Pancreas (tissue), 10 donors: Measurements from ENCODE around the gene KHNYN. TPM values are rescaled to one million over a fixed set of nuclear protein-coding genes. Genes with fewer than 3 reads are reported as not detected.
"Not testable (repeated sequence)": the region's sequence is repeated elsewhere in the genome, so short reads cannot be mapped to it uniquely, and the experiment has no call there.

ENCODE experiments used
- ATAC-seq, 4 donors: fragments of 200-7000 bp; cut with Tn5 transposase; one replicate each; pipeline versions ENCODE4 v1.8.0 to v1.9.1; 2020; ENCODE audit warnings: mild to moderate bottlenecking in 4 of 4, moderate library complexity in 4 of 4
- DNase-seq, 6 donors: peaks; one replicate each; pipeline ENCODE4 v3.0.0-alpha.2; 2020
- FAIRE-seq: peaks from 2 replicates; lab custom pipeline; 2012; peaks lifted over from hg19 to GRCh38; lab: Jason Lieb, UNC
- H3K27ac ChIP-seq, 4 donors: fragments of 200-600 bp; sonication (generic); 1 replicate in 3 of 4; 2 replicates in 1 of 4; pipeline versions ENCODE4 v1.5.0 to v1.8.0; 2020
- H3K27me3 ChIP-seq, 4 donors: fragments of 200-600 bp; one replicate each; pipeline ENCODE4 v1.8.0; 2021
- H3K36me3 ChIP-seq, 3 donors: fragments of 200-600 bp; sonication (generic) in 1 of 3; one replicate each; pipeline versions ENCODE4 v1.5.0 to v1.8.0; 2020 to 2021
- H3K4me1 ChIP-seq, 3 donors: fragments of 200-600 bp; one replicate each; pipeline ENCODE4 v1.8.0; 2021
- H3K4me3 ChIP-seq, 4 donors: fragments of 200-600 bp; sonication (generic) in 2 of 4; one replicate each; pipeline versions ENCODE4 v1.5.0 to v1.8.0; 2020 to 2021
- H3K9me3 ChIP-seq, 4 donors: fragments of 200-600 bp; one replicate each; pipeline ENCODE4 v1.8.0; 2021
- WGBS, 2 donors: extraction: QIAGEN DNeasy Blood & Tissue Kit; methylation state at CpG; one replicate each; pipeline ENCODE4 v1.1.7; 2013; 5-methylcytosine and 5-hydroxymethylcytosine counted together
- intact Hi-C, 3 donors: fragments of 100-400 bp; cut with DNase I; formaldehyde crosslinking; loops; one replicate each; pipeline versions ENCODE4 v1.11.1 to v1.14.2; 2022
- polyA plus RNA-seq, 2 donors: library from polyadenylated mRNA; stranded (reverse); fragments of 200-250 nt; gene quantifications; one replicate each; pipeline ENCODE4 v1.2.3, GENCODE V29; 2013
- total RNA-seq, 6 donors: library from RNA; stranded (reverse); fragmentation: NEBNext Ultra II Directional in 4 of 6; extraction: Animal tissue kit (Norgen Biotek cat#: 25700) in 4 of 6; gene quantifications; one replicate each; pipeline versions ENCODE4 v1.2.1 to v1.2.4, GENCODE V29; 2021 to 2023
- TF ChIP-seq, protein P1 (sequence below), 4 donors: fragments of 200-600 bp; sonication (generic) in 3 of 4; IDR thresholded peaks; one replicate each; pipeline versions ENCODE4 v1.5.0 to v1.8.0; 2021; ENCODE audit warnings: antibody characterized with exemption in 4 of 4
- donor health status: healthy with polysubstance abuse.
- donor health status: DM: no; HTN: no; CAD: no; lungs with moderate emphysema.
- donor health status: DM: no; HTN: no; CAD: no.
- donor health status: control.
- donor health status: control.
- donor health status: Bipolar disorder and iron deficiency.
- donor health status: DM: yes; HTN: yes; CAD: no.
- donor health status: DM: no; HTN: no; CAD: no.
- donor health status: DM: no; HTN: no; CAD: no.
- donor health status: DM: yes; HTN: yes; CAD: no.

Gene KHNYN
- total and polyA plus RNA-seq, 8 donors, result 21.8 to 42.9 (median 26.8) TPM

DNA sequence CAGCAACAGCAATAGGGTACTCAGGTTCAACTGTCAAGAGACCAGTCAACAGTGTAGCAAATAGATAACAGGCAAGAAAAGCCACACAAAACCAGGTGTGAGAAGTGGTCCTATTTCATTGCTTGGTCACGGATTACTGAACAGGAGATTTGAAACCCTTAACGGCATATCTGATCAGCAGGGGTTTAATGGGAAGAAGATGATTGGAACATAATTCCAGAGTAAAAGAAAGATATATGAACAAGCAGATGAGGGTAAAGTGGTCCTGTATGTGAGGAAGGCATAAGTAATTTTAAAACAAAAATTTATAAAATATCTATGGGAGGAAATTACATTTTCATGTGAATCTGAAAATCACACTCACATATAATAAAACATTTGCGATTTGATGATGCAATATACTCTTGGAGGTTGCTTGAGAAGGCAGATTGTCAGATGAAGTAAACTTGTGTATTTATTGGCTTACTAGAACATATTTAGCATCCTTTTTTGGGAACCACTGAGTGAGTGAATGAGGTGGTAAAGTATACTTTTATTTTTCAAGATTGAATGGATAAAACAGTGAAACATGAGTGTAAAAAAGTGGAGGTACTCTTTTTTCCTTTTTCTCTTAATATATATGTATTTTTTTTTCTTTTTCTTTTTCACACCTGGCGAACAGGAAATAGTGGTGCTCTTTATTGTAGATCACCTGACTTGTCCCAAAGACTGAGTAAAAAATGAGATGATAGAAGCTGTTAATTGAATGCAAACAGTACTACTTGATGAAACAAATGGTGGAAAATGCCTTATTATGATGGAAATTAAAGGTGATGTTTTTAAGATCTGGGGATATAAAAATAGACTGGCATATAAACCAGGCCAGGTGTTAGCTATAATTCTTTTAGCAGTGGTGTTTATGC, 34.4 kb downstream of the KHNYN start:
- Histone ChIP-seq H3K4me1 (no peaks in the 10 kb centered on the region), H3K9me3 (no peaks in the 10 kb centered on the region), H3K27ac (no peak overlapping the region), H3K4me3 (no peak overlapping the region), H3K27me3 (no peaks in the 10 kb centered on the region), H3K36me3 (no peaks in the 10 kb centered on the region)
- FAIRE-seq (no peak), DNase-seq (no peak), ATAC-seq (no peak)
- intact Hi-C loops, result no loop called here
- TF ChIP-seq, protein P1, sequence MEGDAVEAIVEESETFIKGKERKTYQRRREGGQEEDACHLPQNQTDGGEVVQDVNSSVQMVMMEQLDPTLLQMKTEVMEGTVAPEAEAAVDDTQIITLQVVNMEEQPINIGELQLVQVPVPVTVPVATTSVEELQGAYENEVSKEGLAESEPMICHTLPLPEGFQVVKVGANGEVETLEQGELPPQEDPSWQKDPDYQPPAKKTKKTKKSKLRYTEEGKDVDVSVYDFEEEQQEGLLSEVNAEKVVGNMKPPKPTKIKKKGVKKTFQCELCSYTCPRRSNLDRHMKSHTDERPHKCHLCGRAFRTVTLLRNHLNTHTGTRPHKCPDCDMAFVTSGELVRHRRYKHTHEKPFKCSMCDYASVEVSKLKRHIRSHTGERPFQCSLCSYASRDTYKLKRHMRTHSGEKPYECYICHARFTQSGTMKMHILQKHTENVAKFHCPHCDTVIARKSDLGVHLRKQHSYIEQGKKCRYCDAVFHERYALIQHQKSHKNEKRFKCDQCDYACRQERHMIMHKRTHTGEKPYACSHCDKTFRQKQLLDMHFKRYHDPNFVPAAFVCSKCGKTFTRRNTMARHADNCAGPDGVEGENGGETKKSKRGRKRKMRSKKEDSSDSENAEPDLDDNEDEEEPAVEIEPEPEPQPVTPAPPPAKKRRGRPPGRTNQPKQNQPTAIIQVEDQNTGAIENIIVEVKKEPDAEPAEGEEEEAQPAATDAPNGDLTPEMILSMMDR (IDR thresholded peaks at IDR 0.05), result no peak
- WGBS, 2 donors, result 67 to 93% methylated on average over 4 of the region's 4 CpGs

DNA sequence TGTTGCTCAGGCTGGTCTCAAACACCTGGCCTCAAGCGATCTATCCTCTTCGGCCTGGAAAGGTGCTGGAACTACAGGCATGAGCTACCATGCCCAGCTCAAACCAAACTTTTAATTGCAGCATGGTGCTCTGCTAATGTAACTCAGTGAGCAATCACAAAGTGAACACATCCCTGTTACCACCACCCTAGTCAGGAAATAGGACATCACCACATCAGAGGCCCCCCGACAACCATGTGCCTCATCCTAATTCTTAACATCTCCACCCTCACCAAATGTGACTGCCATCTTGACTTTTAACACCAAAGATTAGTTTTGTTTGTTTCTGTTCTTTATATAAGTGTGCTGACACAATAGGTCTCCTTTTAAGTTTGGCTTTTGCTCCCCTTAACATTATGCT, 35.6 kb downstream of the KHNYN start:
- Histone ChIP-seq H3K9me3 (no peaks in the 10 kb centered on the region), H3K36me3 (no peaks in the 10 kb centered on the region), H3K27me3 (no peaks in the 10 kb centered on the region), H3K4me3 (no peak overlapping the region), H3K27ac (no peak overlapping the region), H3K4me1 (no peaks in the 10 kb centered on the region)
- DNase-seq (no peak), ATAC-seq (no peak), FAIRE-seq (no peak)
- intact Hi-C loops, result no loop called here
- TF ChIP-seq, protein P1 (IDR thresholded peaks at IDR 0.05), result no peak
- WGBS, 2 donors, result 95 to 96% methylated on average over 3 of the region's 3 CpGs

DNA sequence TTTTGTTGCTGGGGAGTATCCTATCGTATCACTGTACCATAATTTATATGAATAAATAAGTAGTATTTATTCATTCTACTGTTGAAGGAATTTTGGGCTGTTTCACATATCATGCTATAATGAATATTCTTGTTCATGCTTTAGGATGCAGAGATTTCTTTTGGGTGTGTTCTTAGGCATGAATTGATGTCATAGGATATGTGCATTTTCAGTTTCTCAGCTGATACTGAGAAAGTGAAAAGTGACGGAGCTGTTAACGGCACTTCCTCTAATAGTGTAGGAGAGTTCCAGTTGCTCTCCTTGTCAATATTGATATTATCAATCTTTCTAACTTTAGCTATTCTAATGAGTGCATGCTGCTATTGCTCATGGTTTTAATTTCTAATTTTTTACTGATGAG, 36.1 kb downstream of the KHNYN start:
- no peak for DNase-seq
- Histone ChIP-seq H3K27me3 (no peaks in the 10 kb centered on the region), H3K27ac (no peak overlapping the region), H3K9me3 (no peaks in the 10 kb centered on the region), H3K36me3 (no peaks in the 10 kb centered on the region), H3K4me3 (no peak overlapping the region), H3K4me1 (no peaks in the 10 kb centered on the region)
- intact Hi-C loops, result no loop called here
- TF ChIP-seq, protein P1 (IDR thresholded peaks at IDR 0.05), result no peak
- WGBS, 2 donors, result 92 to 95% methylated on average over 3 of the region's 3 CpGs
- FAIRE-seq, result no peak
- ATAC-seq, result no peak

DNA sequence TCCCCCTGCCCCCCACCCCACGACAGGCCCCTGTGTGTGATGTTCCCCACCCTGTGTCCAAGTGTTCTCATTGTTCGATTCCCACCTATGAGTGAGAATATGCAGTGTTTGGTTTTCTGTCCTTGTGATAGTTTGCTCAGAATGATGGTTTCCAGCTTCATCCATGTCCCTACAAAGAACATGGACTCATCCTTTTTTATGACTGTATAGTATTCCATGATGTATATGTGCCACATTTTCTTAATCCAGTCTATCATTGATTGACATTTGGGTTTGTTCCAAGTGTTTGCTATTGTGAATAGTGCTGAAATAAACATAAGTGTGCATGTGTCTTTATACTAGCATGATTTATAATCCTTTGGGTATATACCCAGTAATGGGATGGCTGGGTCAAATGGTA, 40.7 kb downstream of the KHNYN start:
- H3K27ac ChIP-seq, DNase-seq, H3K27me3 ChIP-seq, H3K36me3 ChIP-seq, H3K4me3 ChIP-seq, FAIRE-seq, H3K4me1 ChIP-seq, ATAC-seq, H3K9me3 ChIP-seq, intact Hi-C loops: not testable (repeated sequence)
- WGBS, 2 donors, result 85 to 94% methylated on average over 2 of the region's 2 CpGs

DNA sequence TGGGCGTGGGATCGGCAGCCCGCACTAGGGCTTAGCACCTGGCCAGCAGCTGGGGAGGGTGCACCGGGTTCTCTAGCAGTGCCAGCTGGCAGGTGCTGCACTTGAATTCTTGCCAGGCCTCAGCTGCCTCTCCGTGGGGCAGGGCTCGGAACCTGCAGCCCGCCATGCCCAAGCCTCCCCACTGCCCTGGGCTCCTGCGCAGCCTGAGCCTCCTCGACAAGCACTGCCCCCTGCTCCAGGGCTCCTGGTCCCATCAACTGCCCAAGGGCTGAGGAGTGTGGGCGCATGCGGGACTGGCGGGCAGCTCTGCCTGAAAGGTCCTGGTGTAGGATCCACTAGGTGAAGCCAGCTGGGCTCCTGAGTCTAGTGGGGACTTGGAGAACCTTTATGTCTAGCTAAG, 43.5 kb downstream of the KHNYN start:
- intact Hi-C loops, result no loop called here
- H3K4me1 ChIP-seq, result no peaks in the 10 kb centered on the region
- ATAC-seq (no peak), FAIRE-seq (no peak), DNase-seq (peak in 1 of 6 donors; percentile 39)
- H3K4me3 ChIP-seq, result no peak overlapping the region
- no peaks in the 10 kb centered on the region for H3K9me3 ChIP-seq
- no peaks in the 10 kb centered on the region for H3K27me3 ChIP-seq
- no peak overlapping the region for H3K27ac ChIP-seq
- WGBS, 2 donors, result 68 to 94% methylated on average over 12 of the region's 12 CpGs
- TF ChIP-seq, protein P1 (IDR thresholded peaks at IDR 0.05), result no peak
- no peaks in the 10 kb centered on the region for H3K36me3 ChIP-seq
